H1 (cell line): Measurements from ENCODE around the gene RAB29. TPM values are rescaled to one million over a fixed set of nuclear protein-coding genes. Genes with fewer than 3 reads are reported as not detected.

Source experiments
- CTCF ChIA-PET: fragments of 300-600 bp; sonication (Branson Sonifier 250); formaldehyde crosslinking; loops from one replicate; lab custom pipeline; 2021; ENCODE audit not compliant: partially characterized antibody; lab: Charles Lee
- POLR2A ChIA-PET: fragments of 300-600 bp; sonication (Branson Sonifier 250); formaldehyde crosslinking; loops from one replicate; lab custom pipeline; 2021; ENCODE audit warnings: inconsistent platforms; ENCODE audit not compliant: partially characterized antibody; lab: Charles Lee
- DNase-seq, 2 experiments: peaks; one replicate each; pipeline versions ENCODE4 v3.0.0 to v3.0.0-alpha.2; 2010 to 2022; ENCODE audit warnings: low spot score in 2 of 2, low read depth in 1 of 2, mixed read lengths in 1 of 2
- FAIRE-seq: peaks from 2 replicates; lab custom pipeline; 2011; peaks lifted over from hg19 to GRCh38; lab: Jason Lieb, UNC
- H2AFZ ChIP-seq: 2 replicates; pipeline ENCODE4 v1.8.1; 2012; ENCODE audit warnings: low read length, inconsistent platforms
- H2AK5ac ChIP-seq: 2 replicates; pipeline ENCODE4 v1.6.1; 2013; ENCODE audit warnings: low read depth, low read length
- H2BK120ac ChIP-seq: replicated peaks from 2 replicates; pipeline ENCODE3; 2013; ENCODE audit warnings: low read depth, low read length, inconsistent platforms
- H2BK12ac ChIP-seq: 2 replicates; pipeline ENCODE4 v1.6.1; 2013; ENCODE audit warnings: low read depth, low read length
- H2BK15ac ChIP-seq: 2 replicates; pipeline ENCODE4 v1.6.1; 2013; ENCODE audit warnings: low read length
- H2BK20ac ChIP-seq: 2 replicates; pipeline ENCODE4 v1.6.1; 2013; ENCODE audit warnings: low read length
- H2BK5ac ChIP-seq: 2 replicates; pipeline ENCODE4 v1.6.1; 2013; ENCODE audit warnings: low read depth, low read length
- H3K14ac ChIP-seq: 2 replicates; pipeline ENCODE4 v1.6.1; 2013; ENCODE audit warnings: inconsistent platforms; ENCODE audit not compliant: insufficient read length
- H3K18ac ChIP-seq: 2 replicates; pipeline ENCODE4 v1.6.1; 2013; ENCODE audit warnings: low read length; ENCODE audit errors: extremely low read depth
- H3K23ac ChIP-seq: 2 replicates; pipeline ENCODE4 v1.6.1; 2013; ENCODE audit warnings: inconsistent platforms; ENCODE audit not compliant: insufficient read length
- H3K23me2 ChIP-seq: 2 replicates; pipeline ENCODE4 v1.6.1; 2013; ENCODE audit warnings: low read depth, low read length
- H3K27ac ChIP-seq: 2 replicates; pipeline ENCODE4 v1.6.1; 2011; ENCODE audit warnings: low read depth, low read length, inconsistent platforms
- H3K27me3 ChIP-seq, 4 experiments: replicated peaks in 1 of 4; 1 replicate in 1 of 4; 2 replicates in 3 of 4; pipeline versions ENCODE4 v1.6.1 to v1.8.1; 2011 to 2013; ENCODE audit warnings: low read length in 3 of 4, mild to moderate bottlenecking in 3 of 4, inconsistent platforms in 2 of 4, mixed read lengths in 2 of 4, moderate library complexity in 1 of 4; ENCODE audit not compliant: control insufficient read depth in 3 of 4, insufficient read depth in 3 of 4; ENCODE audit errors: extremely low read depth in 1 of 4
- H3K36me3 ChIP-seq, 4 experiments: 2 replicates each; pipeline versions ENCODE4 v1.6.1 to v1.8.1; 2011 to 2013; ENCODE audit warnings: mild to moderate bottlenecking in 4 of 4, low read length in 3 of 4, moderate library complexity in 2 of 4, control low read depth in 1 of 4, inconsistent platforms in 1 of 4; ENCODE audit not compliant: insufficient read depth in 4 of 4, control insufficient read depth in 2 of 4
- H3K4ac ChIP-seq: replicated peaks from 2 replicates; pipeline ENCODE3; 2013; ENCODE audit warnings: low read length, low read depth, mixed read lengths, inconsistent platforms; ENCODE audit not compliant: insufficient read length
- H3K4me1 ChIP-seq, 4 experiments: replicated peaks in 1 of 4; 1 replicate in 1 of 4; 2 replicates in 3 of 4; pipeline versions ENCODE4 v1.6.1 to v1.8.1; 2011 to 2013; ENCODE audit warnings: low read length in 3 of 4, inconsistent platforms in 2 of 4, mixed read lengths in 1 of 4; ENCODE audit not compliant: insufficient read depth in 4 of 4, control insufficient read depth in 3 of 4
- H3K4me2 ChIP-seq, 2 experiments: 2 replicates each; pipeline versions ENCODE4 v1.6.1 to v1.8.1; 2011 to 2013; ENCODE audit warnings: low read depth in 2 of 2, low read length in 2 of 2, control low read depth in 1 of 2, inconsistent platforms in 1 of 2, mild to moderate bottlenecking in 1 of 2; ENCODE audit not compliant: insufficient read depth in 1 of 2
- H3K4me3 ChIP-seq, 4 experiments: fragments of 200-600, 300-600 bp in 1 of 4; sonication (generic), shearing (Covaris generic), sonication (Bioruptor Twin) in 1 of 4; 2 replicates each; pipeline versions ENCODE4 v1.5.1 to v1.8.1; 2011 to 2016; ENCODE audit warnings: low read length in 4 of 4, low read depth in 3 of 4, control low read depth in 2 of 4, inconsistent platforms in 2 of 4, mild to moderate bottlenecking in 2 of 4, mixed read lengths in 1 of 4, moderate library complexity in 1 of 4; ENCODE audit not compliant: insufficient read depth in 2 of 4; ENCODE audit errors: extremely low read depth in 1 of 4
- H3K56ac ChIP-seq: replicated peaks from 2 replicates; pipeline ENCODE3; 2013; ENCODE audit warnings: low read depth, mild to moderate bottlenecking, mixed read lengths, low read length, inconsistent platforms; ENCODE audit not compliant: insufficient read length
- H3K79me1 ChIP-seq: 2 replicates; pipeline ENCODE4 v1.6.1; 2013; ENCODE audit warnings: low read depth, low read length, control low read depth
- H3K79me2 ChIP-seq, 2 experiments: 2 replicates each; pipeline versions ENCODE4 v1.6.1 to v1.8.1; 2012 to 2013; ENCODE audit warnings: low read length in 2 of 2, mild to moderate bottlenecking in 2 of 2, inconsistent platforms in 1 of 2; ENCODE audit not compliant: insufficient read depth in 2 of 2, control insufficient read depth in 1 of 2
- H3K9ac ChIP-seq, 4 experiments: replicated peaks in 1 of 4; 1 replicate in 1 of 4; 2 replicates in 3 of 4; pipeline versions ENCODE4 v1.6.1 to v1.8.1; 2011 to 2013; ENCODE audit warnings: low read depth in 3 of 4, low read length in 3 of 4, control low read depth in 2 of 4, mild to moderate bottlenecking in 2 of 4, moderate library complexity in 2 of 4, inconsistent platforms in 1 of 4; ENCODE audit errors: extremely low read depth in 1 of 4
- H3K9me3 ChIP-seq, 2 experiments: 2 replicates each; pipeline versions ENCODE4 v1.6.1 to v1.8.1; 2012 to 2013; ENCODE audit warnings: mild to moderate bottlenecking in 2 of 2, moderate library complexity in 2 of 2, control low read depth in 1 of 2, inconsistent platforms in 1 of 2, low read depth in 1 of 2, low read length in 1 of 2, mixed read lengths in 1 of 2; ENCODE audit not compliant: insufficient read depth in 2 of 2
- H4K20me1 ChIP-seq, 2 experiments: replicated peaks in 1 of 2; 2 replicates each; pipeline versions ENCODE3 to v1.8.1; 2011 to 2013; ENCODE audit warnings: inconsistent platforms in 2 of 2, low read length in 2 of 2, mild to moderate bottlenecking in 1 of 2; ENCODE audit not compliant: insufficient read depth in 2 of 2, control insufficient read depth in 1 of 2
- H4K5ac ChIP-seq: 2 replicates; pipeline ENCODE4 v1.6.1; 2013; ENCODE audit warnings: low read length, low read depth, mixed read lengths, inconsistent platforms; ENCODE audit not compliant: insufficient read length
- H4K8ac ChIP-seq: 2 replicates; pipeline ENCODE4 v1.8.0; 2013; ENCODE audit warnings: mild to moderate bottlenecking, moderate library complexity, low read length, inconsistent platforms; ENCODE audit not compliant: insufficient read depth; ENCODE audit errors: extremely low read depth
- H4K91ac ChIP-seq: replicated peaks from 2 replicates; pipeline ENCODE3; 2013; ENCODE audit warnings: low read length, mixed read lengths, inconsistent platforms; ENCODE audit not compliant: insufficient read length
- ATF2 ChIP-seq: IDR thresholded peaks from 2 replicates; pipeline ENCODE4 v1.6.1; 2012; ENCODE audit warnings: low read length, inconsistent platforms
- ATF3 ChIP-seq: IDR thresholded peaks from 2 replicates; pipeline ENCODE4 v1.6.1; 2011; ENCODE audit warnings: low read depth, mild to moderate bottlenecking, low read length; ENCODE audit not compliant: insufficient read depth
- BRCA1 ChIP-seq: IDR thresholded peaks from 2 replicates; pipeline ENCODE4 v1.6.1; 2012; ENCODE audit warnings: low read depth, low read length, improper control_type of control experiment
- CBX8 ChIP-seq: fragments of 300-800, 300-1000 bp; sonication (generic); IDR thresholded peaks from 2 replicates; pipeline ENCODE4 v1.7.1; 2016; ENCODE audit warnings: low read depth, low read length, borderline replicate concordance
- CEBPB ChIP-seq: IDR thresholded peaks from 2 replicates; pipeline ENCODE4 v1.6.1; 2012; ENCODE audit warnings: low read depth, low read length
- CHD2 ChIP-seq: IDR thresholded peaks from 2 replicates; pipeline ENCODE4 v1.6.1; 2012; ENCODE audit warnings: low read length, improper control_type of control experiment
- EP300 ChIP-seq, 2 experiments: IDR thresholded peaks; 1 replicate in 1 of 2; 2 replicates in 1 of 2; pipeline ENCODE4 v1.6.1; 2011 to 2012; ENCODE audit warnings: low read depth in 2 of 2, low read length in 2 of 2, mild to moderate bottlenecking in 2 of 2, borderline replicate concordance in 1 of 2, inconsistent platforms in 1 of 2, moderate library complexity in 1 of 2
- JUND ChIP-seq: IDR thresholded peaks from 2 replicates; pipeline ENCODE4 v1.6.1; 2011; ENCODE audit warnings: mild to moderate bottlenecking, improper control_type of control experiment, low read length
- KDM5A ChIP-seq: fragments of 200-600 bp; IDR thresholded peaks from 2 replicates; pipeline ENCODE4 v1.7.1; 2012; ENCODE audit warnings: mild to moderate bottlenecking, low read length, inconsistent platforms, mixed read lengths
- NRF1 ChIP-seq: IDR thresholded peaks from 2 replicates; pipeline ENCODE4 v1.6.1; 2011; ENCODE audit warnings: mild to moderate bottlenecking, low read depth, low read length, improper control_type of control experiment
- POU5F1 ChIP-seq: IDR thresholded peaks from 2 replicates; pipeline ENCODE4 v1.6.1; 2011; ENCODE audit warnings: low read depth, mild to moderate bottlenecking, low read length, moderate library complexity
- RBBP5 ChIP-seq: IDR thresholded peaks from 2 replicates; pipeline ENCODE4 v1.7.1; 2012; ENCODE audit warnings: low read depth, mild to moderate bottlenecking, inconsistent platforms, low read length, moderate library complexity, borderline replicate concordance
- SIX5 ChIP-seq: IDR thresholded peaks from 2 replicates; pipeline ENCODE4 v1.6.1; 2011; ENCODE audit warnings: mild to moderate bottlenecking, low read depth, low read length
- WGBS, 2 experiments: shearing (Covaris generic) in 1 of 2; methylation state at CpG; one replicate each; pipeline versions ENCODE4 v1.1.6 to v1.1.7; 2013 to 2015; ENCODE audit warnings: low lambda C conversion rate in 2 of 2, mixed read lengths in 2 of 2, inconsistent platforms in 1 of 2, low coverage in 1 of 2, missing lambda C conversion rate in 1 of 2; ENCODE audit not compliant: insufficient replicate concordance in 2 of 2, insufficient coverage in 1 of 2, insufficient read length in 1 of 2; ENCODE audit errors: extremely low coverage in 1 of 2, missing lambda C conversion rate in 1 of 2; 5-methylcytosine and 5-hydroxymethylcytosine counted together
- polyA plus RNA-seq, 7 experiments: library from polyadenylated mRNA; depleted of rRNA in 3 of 7; stranded (reverse) in 5 of 7; unstranded in 2 of 7; fragments of >200 nt in 5 of 7; fragments of 200-250 nt in 2 of 7; gene quantifications; 1 replicate in 5 of 7; 2 replicates in 1 of 7; 4 replicates in 1 of 7; pipeline versions ENCODE4 v1.2.1 to v1.2.3, GENCODE V29; 2011 to 2013; ENCODE audit warnings: missing spikeins in 2 of 7, mixed read lengths in 2 of 7
- total RNA-seq: library from RNA; stranded (reverse); fragmentation: NEBNext Ultra II Directional; extraction: Animal tissue kit (Norgen Biotek cat#: 25700); gene quantifications from 2 replicates; pipeline ENCODE4 v1.2.1, GENCODE V29; 2021

Gene RAB29
- total and polyA plus RNA-seq, 2 of the 8 experiments (the other 6 are each of a cell fraction or from before 2014, with no cell fraction given): 10.1 to 17.3 TPM

- Histone ChIP-seq H3K4me3 (no peak overlapping the region), H3K27me3 (no peaks in the 10 kb centered on the region), H3K14ac (no peak overlapping the region)
- TF ChIP-seq CHD2: no peak
- TF ChIP-seq CEBPB: no peak
- TF ChIP-seq KDM5A: no peak
- TF ChIP-seq ATF2: no peak
- TF ChIP-seq EP300 (IDR thresholded peaks at IDR 0.05; ENCODE audit: borderline replicate concordance in 1 of 2, low read depth in 2 of 2, low read length in 2 of 2): no peak
- TF ChIP-seq BRCA1: no peak
- TF ChIP-seq CBX8: no peak
- TF ChIP-seq POU5F1: no peak
- TF ChIP-seq SIX5: no peak
- no peak for TF ChIP-seq NRF1
- TF ChIP-seq ATF3: no peak
- no peak for TF ChIP-seq JUND
- no peak for TF ChIP-seq RBBP5
Measured at GRCh38 chr1:205783904-205784303, 8.6 kb upstream of the RAB29 start.

More at GRCh38 chr1:205783904-205784303, 8.6 kb upstream of the RAB29 start:
- Histone ChIP-seq H3K79me1 (no peaks in the 10 kb centered on the region), H4K5ac (no peak overlapping the region), H2AFZ (no peak overlapping the region), H4K20me1 (no peaks in the 10 kb centered on the region), H3K23ac (no peak overlapping the region), H3K27ac (no peak overlapping the region), H3K36me3 (no peaks in the 10 kb centered on the region), H2BK15ac (no peak overlapping the region), H3K56ac (no peak overlapping the region), H2BK12ac (no peak overlapping the region), H3K18ac (no peak overlapping the region), H3K79me2 (no peaks in the 10 kb centered on the region), H4K8ac (no peak overlapping the region), H2AK5ac (no peak overlapping the region), H2BK120ac (no peak overlapping the region), H3K23me2 (no peaks in the 10 kb centered on the region), H3K9ac (no peak overlapping the region), H3K4me1 (no peaks in the 10 kb centered on the region), H2BK20ac (no peak overlapping the region), H4K91ac (no peak overlapping the region), H3K4me2 (no peak overlapping the region), H3K4ac (no peak overlapping the region), H3K9me3 (no peaks in the 10 kb centered on the region), H2BK5ac (no peak overlapping the region)
- ChIA-PET CTCF (interaction anchor here (1.1 to 1.7 kb wide), 2 partner anchors 8 to 9 kb away, joined by 3 to 4 read pairs; partner anchors contain the start of gene RAB29), POLR2A (no interaction called here)
- DNase-seq (no peak), FAIRE-seq (no peak)
- WGBS, 2 experiments: 88% methylated on average over 4 of the region's 4 CpGs; no CpG with 5 or more reads in 1 of the 2 experiments
